Stimulated activated CD8-positive, alpha-beta memory T cell treated with anti-CD3 and anti-CD28 coated beads, Interleukin-15, amount 100 ng/mL, for 48 hours (primary cell): ENCODE results near the gene SLTM.
"Not testable (repeated sequence)": the region's sequence is repeated elsewhere in the genome, so short reads cannot be mapped to it uniquely, and the experiment has no call there.

Experiments used
- DNase-seq, 2 donors: peaks; one replicate each; pipeline ENCODE4 v3.0.0-alpha.2; 2020; ENCODE audit warnings: low read depth in 2 of 2

The SLTM gene

DNA sequence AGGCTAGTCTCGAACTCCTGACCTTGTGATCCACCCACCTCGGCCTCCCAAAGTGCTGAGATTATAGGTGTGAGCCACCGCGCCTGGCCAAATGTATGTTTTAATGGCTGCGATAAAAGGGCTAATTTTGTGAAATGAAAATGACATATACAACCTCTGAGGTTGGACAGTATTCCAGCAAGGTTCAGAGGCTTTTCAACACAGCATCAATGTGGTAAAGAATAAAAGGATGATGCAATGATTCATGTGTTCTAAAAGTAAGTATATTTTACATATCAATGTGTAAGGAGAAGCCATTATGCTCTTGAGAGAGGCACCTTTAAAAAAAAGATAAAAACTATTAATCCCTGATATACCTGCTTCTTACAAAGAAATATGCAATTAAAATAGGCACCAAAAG, 6.7 kb downstream of the SLTM start:
- DNase-seq: no peak

- DNase-seq: no peak
Measured at GRCh38 chr15:58924327-58924726, 9.2 kb downstream of the SLTM start.

DNA sequence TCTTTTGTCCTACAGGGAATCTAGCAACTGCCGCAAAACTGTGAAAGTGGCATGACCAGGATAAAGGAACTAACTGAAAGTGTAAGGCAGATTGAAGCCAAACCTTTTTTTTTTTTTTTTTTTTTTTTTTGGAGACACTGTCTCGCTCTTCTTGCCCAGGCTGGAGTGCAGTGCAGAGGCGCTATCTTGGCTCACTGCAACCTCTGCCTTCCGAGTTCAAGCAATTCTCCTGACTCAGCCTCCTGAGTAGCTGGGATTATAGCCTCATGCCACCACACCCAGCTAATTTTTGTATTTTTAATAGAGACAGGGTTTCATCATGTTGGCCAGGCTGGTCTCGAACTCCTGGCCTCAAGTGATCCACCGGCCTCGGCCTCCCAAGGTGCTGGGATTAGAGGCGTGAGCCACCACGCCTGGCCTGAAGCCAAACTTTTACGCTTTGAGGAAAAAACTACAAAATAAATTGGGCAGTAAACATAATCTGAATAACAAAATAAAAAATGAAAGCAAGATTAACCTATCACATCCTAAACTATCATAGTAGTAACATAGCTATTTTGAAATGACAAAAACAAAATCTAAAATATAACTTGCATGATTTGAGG, 9.7 kb downstream of the SLTM start:
- DNase-seq: no peak

GRCh38 chr15:58923284-58923683, 10.2 kb downstream of the SLTM start:
- no peak for DNase-seq

DNA sequence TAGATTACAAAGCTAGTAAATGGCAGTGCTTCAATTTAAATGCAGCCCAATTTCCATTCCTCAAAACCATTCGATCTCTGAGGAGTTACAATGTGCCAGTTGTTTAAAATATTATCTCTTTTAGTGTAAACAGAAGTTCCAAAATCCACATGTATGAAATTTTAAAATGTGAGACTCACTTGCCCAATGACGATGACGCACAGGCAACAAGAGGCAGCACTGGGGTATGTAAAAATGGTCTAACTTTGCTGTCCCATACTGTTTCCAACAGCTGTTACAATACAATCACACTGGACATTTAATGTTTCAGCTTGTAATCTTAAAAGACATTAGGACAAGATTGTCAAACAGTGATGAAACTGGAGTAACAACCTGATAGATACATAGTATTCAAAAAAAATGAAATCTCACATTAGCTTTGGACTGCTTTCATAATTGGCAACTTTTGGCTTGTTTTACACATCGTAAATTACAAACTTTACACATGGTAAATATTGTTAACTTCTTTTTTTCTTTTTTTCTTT, 12.2 kb downstream of the SLTM start:
- DNase-seq: no peak

GRCh38 chr15:58920447-58920846, 13.0 kb downstream of the SLTM start:
- DNase-seq: not testable (repeated sequence)

GRCh38 chr15:58919232-58919631, 14.2 kb downstream of the SLTM start:
- DNase-seq: no peak

DNA sequence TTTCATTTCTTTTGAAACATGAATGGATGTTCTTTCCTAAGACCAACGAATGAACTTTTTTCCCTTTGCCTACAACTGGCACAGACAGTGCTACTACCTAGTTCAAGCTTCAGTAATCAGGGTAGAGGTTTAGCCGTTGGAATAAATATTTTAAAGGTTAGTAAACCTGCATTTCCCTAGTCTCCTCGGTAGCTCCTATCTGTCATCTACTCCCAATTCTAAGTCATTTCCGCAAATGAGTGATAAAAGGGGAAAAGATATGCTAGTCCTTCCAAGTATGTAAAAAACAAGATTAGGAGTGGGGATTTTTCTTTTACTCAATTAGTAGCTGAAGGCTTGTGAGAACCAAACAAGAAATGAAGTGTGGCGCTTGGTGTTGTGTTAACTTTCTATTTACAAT, 15.2 kb downstream of the SLTM start:
- DNase-seq: no peak

DNA sequence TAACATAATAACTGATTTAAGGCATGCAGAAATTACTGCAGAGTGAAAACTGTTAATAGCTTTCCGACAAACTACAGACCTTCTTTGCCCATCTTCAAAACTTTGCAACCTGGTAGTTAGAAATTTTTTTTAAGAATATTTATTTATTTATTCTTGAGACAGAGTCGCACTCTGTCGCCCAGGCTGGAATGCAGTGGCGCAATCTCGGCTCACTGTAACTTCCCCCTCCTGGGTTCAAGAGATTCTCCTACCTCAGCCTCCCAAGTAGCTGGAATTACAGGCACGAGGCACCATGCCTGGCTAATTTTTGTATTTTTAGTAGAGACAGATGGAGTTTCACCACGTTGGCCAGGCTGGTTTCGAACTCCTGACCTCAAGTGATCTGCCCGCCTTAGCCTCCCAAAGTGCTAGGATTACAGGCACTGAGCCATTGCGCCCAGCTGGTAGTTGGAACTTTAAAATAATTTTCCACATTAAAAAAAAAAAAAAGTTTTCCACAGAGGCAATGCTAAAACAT, 15.8 kb downstream of the SLTM start:
- DNase-seq: not testable (repeated sequence)

- no peak for DNase-seq
Measured at GRCh38 chr15:58916962-58917361, 16.5 kb downstream of the SLTM start.

GRCh38 chr15:58910456-58910855, 23.0 kb downstream of the SLTM start:
- no peak for DNase-seq

DNA sequence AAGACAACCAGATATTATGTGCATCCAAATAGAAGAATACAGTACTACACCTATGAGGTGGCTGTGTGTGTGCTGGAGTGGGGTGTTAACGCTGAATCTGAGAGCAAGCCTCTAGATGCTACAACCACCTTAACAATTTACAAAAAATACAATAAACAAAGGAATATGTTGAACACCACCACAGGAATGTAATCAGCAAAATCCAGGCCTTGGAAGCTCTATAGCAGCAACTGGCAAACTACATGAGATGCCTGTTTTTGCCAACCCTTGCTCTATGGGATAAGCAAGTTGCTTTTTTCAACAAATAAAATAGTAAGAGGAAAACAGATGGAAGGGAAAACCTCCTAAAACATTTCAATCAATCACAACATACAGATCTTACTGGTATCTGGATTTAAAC, 23.9 kb downstream of the SLTM start:
- DNase-seq: no peak

GRCh38 chr15:58908550-58909309, 24.7 kb downstream of the SLTM start:
- no peak for DNase-seq

DNA sequence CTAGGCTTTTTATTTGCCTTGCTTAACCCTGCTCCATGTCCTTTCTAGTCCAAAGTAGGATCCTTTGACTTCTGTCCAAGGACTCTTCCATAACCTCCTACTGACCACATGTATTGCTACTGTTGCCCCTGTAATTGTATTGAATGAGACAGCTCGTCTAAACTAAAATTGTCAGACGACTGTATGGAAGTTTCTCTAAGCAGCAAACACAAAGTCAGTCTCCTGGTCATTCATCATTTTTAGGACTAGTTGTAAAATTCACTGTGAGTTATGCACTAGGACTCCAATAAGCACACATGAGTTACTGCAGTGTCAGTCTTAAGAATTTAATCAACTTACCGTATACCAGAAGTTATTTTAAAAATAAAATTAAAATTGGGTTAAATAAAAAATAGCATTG, 32.8 kb downstream of the SLTM start:
- DNase-seq: no peak

GRCh38 chr15:58898150-58898680, 35.3 kb downstream of the SLTM start:
- DNase-seq: no peak

DNA sequence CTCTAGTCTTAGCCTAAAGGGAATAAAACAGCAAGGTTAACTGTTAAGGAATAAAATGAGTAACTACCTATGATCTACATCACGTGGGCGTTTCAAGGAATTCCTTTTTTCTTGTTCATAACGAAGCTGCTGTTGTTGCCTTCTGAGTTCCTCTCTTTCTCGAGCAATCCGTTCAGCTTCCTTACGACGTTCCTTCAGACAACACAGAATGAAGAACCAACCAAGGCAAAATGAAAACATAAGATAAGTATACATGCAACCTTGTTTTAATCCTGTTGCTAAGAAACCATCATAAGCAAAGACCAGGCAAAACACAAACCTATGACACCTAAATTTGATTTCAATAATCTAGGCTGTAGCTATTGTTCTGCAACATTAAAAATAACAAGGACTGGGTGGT, 44.1 kb downstream of the SLTM start:
- no peak for DNase-seq

DNA sequence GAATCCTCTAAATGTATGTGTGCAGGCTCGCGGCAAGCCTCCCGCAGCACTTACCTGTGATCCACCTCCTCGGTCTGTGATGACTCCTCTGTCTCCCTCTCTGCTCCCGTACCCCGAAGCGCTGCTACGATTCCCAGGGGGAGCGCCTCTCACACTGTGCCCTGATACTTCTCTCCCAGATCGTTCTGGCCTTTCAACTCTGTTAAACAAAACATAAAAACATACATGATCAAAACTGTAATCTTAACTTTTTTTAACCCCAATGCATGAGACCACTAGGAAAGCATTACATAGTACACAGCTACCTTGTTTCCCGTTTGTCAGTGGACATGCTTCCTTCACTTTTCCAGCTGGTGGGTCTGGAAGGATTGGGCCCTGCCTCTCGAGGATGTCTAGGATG, 46.6 kb downstream of the SLTM start:
- no peak for DNase-seq

GRCh38 chr15:58883926-58884325, 49.6 kb downstream of the SLTM start:
- DNase-seq: not testable (repeated sequence)

DNA sequence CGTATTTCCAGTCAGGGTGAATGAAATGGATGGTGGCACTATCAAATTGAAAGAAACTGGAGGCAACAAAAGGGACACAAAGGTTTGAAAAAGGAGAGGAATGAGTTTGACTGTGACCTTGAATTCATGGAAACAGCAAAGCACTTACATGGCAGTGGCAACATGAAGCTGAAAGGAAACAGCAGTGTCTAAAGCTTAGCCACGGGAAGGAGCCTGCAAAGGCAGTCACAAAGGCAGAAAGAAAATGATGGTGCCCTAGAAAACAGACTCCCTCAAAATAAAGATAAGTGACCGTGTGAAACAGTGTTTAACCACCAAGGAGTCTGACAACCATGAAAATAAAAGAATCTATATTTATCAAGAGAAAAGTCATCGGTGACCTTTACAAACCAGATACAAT, 51.2 kb downstream of the SLTM start:
- DNase-seq: no peak

DNA sequence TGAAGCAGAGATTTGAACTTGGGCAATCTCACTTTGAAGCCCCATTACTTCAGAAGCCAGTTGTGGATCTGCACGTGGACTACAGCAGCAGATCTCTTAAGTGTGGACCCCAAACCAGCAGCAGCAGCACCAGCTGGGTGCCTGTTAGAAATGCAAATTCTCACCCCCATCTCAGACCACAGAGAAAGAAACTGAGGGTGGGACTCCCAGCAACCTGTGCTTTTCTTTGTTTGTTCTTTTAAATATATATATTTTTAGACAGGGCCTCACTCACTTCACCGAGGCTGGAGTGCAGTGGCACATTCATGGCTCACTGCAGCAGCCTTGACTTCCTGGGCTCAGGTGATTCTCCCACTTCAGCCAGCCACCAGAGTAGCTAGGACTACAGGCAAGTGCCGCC, 53.2 kb downstream of the SLTM start:
- DNase-seq: no peak

- DNase-seq: no peak
Measured at GRCh38 chr15:58877999-58878825, 55.3 kb downstream of the SLTM start.
